ENCODE data around the gene HES2. TPM values are rescaled to one million over a fixed set of nuclear protein-coding genes. Genes with fewer than 3 reads are reported as not detected.
"Not testable (repeated sequence)": the region's sequence is repeated elsewhere in the genome, so short reads cannot be mapped to it uniquely, and the experiment has no call there.

Gene HES2
- 18.8 and 38.6 TPM in 2 replicates for total RNA-seq

DNA sequence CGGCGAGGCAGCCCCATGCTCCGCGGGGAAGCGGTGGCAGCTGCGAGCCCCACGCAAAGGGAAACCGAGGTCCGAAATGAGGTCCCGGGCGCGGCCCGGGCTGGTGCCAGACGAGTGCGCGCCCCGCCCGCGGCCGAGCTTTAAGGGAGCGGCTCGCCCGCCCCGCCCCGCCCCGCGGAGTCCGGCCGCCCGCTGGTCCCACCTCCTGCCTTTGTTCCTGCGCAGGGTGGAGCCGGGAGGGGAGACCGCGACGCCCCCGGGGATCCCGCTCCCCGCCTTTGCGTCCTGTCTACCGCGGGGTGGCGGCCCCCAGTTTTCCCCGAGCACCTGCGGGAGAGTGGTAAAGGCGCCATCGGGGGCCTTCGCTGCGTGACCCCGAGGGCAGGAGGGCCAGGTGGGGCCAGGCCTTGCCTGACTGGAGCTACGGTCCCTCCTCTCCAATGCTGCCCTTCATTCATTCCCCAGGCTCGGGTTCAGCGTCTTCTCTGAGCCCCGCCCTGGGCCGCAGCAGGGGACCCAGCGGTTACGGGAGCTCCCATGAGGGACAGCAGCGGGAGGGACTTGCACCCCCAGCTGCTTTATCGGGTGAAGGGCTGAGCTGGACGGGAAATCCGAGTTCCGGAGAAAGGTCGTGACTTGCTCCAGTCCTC is at the start of gene HES2:
TSS of gene HES2 (minus strand) at position 116 of the 650 bp plus-strand sequence. CDS start at position 17, 99 bp downstream.
- DNase-seq (ENCODE audit: low read depth, low spot score): no peak

DNA sequence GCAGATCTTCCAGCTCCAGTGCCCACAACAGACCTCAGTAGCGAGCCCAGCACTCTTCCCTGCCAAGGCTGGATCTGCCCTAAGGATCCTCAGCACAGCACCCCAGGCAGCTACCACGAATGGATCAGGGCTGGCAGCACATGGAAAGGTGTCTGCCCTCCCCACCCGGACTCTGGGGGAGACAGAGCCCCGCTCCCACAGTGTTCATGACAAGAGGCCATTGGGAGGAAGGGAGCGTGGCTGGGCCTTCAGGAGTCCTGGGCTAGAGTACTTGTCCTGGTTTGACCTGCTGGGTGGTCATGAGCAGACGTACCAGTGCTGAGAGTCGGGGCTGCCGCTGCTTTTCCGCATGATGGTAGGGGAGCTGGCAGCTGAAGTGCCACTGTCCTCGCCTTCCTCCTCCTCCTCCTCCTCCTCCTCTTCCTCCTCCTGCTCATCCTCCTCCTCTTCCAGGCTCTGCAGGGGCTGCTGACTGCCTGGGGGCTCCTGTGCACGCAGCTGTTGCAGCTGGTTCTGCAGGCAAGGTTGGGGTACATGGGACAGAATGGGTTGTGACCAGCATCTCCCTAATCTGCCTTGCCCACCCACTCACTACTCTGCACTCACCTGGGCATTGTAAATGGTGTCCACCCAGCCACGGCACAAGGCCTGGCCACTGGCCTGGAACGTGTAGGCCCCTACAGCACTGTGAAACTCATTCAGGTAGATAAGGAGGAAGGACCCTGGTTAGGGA is 49.2 kb upstream of the HES2 start:
- no peak for DNase-seq (ENCODE audit: low read depth, low spot score)

GRCh38 chr1:6467744-6468688 is 48.3 kb upstream of the HES2 start:
- no peak for DNase-seq (ENCODE audit: low read depth, low spot score)

DNA sequence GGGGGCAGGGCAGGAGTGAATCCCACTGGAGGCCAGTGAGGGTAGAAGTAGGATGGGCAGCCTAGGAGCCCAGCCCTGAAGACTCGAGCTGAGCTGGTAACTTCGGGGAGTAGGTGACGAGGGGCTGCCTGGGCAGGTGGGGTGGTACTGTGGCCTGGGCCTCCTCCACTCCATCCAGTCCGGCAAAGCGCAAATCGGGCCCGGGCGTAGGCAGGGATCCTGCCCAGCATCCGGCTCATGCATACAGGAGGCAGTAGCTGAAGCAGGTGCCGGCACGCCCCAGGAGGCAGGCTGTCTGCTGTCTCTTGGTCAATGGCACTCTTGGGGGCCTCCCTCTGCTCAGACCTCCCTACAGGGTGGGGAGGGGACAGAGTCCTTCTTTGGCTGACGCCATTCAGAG is 47.5 kb upstream of the HES2 start:
- no peak for DNase-seq (ENCODE audit: low read depth, low spot score)

- DNase-seq (ENCODE audit: low read depth, low spot score): no peak
Measured at GRCh38 chr1:6466751-6467150, 47.0 kb upstream of the HES2 start.

DNA sequence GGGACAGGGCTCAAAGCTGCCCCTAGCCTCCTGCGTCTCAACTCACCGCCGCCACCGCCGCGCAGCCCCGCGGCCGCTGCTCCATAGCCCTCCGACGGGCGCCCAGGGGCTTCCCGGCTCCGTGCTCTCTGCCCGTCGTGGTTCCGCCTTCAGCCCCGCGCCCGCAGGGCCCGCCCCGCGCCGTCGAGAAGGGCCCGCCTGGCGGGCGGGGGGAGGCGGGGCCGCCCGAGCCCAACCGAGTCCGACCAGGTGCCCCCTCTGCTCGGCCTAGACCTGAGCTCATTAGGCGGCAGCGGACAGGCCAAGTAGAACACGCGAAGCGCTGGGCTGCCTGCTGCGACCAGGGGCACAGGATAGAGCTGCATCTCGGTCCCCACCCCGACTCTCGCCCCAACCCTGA is 46.3 kb upstream of the HES2 start, which contains the start of gene TNFRSF25:
TSS of gene TNFRSF25 (minus strand) at position 151 of the 400 bp plus-strand sequence. CDS start at position 85, 66 bp downstream.
- DNase-seq (ENCODE audit: low read depth, low spot score): no peak

DNA sequence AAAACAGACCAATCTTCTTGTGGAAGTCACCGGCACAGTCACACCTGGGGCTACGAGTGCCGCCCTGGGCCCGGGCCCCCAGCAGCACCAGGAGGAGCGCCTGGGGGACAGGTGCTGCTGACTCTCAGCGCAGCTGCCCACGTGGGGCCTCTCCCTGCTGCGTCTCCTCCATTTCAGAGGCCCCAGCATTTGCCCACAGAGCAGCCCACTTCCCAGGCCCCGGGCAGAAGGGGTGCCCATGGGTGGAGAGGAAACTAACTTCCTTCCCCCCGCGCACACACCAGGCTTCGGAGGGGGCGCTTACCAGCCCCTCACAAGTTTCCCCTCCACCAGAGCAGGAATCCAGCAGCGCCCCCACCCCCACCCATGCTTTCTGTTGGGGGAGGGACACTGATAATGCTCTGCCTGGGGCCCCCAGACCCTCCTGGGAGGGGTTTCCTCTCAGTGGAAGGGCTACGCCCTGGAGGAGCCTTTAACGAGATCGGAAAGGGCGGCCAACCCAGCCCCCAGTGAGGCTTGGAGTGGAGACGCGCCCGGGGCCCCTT is 45.8 kb upstream of the HES2 start:
- no peak for DNase-seq (ENCODE audit: low read depth, low spot score)

GRCh38 chr1:6464915-6465314 is 45.2 kb upstream of the HES2 start:
- DNase-seq (ENCODE audit: low read depth, low spot score): no peak

DNA sequence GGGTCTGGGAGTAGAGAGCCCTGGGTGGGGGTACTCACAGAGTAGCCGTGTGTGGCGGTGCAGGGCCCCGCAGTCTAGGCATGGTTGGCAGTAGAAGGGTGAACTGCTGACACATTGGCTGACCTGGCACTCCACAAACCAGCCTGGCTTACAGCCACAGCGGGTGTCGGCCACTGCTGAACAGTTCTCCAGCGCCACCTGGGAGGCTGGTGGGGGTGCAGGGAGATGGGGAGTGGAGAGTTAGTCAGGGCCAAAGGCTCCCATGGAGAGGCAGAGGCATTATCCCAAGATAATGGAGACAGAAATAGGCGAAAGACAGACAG is 44.8 kb upstream of the HES2 start:
- DNase-seq (ENCODE audit: low read depth, low spot score): no peak

DNA sequence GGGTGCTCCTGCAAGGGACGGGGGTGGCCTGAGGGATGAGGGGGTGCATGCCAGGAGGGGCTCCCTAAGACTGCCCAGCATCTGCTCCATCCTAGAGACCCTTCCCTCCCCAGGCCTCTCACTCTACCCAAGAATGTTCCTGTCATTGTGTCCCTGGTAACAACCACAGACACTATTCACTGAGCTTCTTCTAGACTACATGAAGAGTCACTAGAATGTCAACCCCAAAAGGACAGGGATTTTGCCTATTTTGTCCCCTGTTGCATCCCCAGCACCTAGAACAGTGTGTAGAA is 43.3 kb upstream of the HES2 start:
- no peak for DNase-seq (ENCODE audit: low read depth, low spot score)

GRCh38 chr1:6462412-6463119 is 42.8 kb upstream of the HES2 start:
- DNase-seq (ENCODE audit: low read depth, low spot score): no peak

DNA sequence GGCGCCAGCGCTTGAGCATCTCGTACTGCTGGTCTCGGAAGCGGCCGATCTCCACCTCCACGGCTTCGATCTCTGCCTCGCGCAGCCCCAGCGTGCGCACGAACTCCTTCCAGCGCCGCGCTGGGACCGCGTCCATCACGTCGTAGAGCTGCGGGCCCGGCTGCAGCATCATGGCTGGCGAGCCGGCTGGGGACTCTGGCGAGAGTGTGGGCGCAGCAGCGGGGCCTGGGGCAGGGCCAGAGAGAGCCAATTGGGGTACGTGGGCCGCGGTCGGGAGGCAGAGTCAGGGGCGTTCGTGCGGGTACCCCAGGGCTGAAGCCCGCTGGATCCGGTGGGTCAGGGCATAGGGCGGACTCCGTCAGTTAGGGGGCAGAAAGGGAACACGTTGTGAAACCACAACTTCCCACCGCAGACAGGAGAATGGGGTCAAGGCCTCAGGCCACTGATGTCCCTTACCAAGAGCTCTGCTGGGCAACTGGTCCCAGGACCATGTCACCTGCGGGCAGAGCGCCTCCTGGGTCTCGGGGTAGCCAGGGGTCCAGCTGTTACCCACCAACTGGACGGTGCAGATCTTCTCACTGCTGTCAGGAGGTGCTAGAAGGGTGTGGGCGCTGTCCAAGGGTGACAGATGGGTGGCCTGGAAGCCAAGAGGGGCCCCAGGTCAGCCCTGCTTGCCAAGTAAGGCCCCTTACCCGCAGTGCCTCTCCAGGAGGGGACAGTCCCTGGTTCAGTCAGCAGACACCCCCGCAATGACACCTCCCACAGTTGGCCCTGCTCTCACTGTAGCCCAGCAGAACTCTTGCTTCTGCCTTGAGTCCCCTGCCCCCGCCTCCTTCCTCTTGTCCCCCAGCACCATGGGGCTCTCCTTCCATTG is 42.1 kb upstream of the HES2 start:
- no peak for DNase-seq (ENCODE audit: low read depth, low spot score)

DNA sequence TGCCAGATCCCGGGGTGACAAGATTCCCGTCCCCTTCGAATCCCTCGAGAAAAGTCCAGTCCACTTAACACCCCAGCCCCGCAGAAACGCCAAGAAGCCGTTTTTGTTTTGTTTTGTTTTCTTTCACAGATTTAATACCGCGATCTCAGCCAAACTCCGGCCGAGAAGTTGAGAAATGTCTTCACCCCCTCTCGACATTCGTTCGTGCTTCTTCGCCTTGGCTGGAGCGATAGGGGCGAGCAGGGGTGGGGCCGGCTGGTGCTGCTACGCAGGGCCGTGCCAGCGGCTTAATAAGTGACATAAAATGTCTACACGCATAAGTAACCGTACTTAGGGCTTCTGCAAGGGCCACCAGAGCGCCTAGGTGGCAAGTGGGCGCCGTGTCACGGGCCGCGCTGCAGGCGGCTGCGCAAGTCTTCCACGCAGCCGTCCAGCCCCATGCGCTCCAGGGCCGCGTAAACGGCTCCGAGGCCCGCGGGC is 41.4 kb upstream of the HES2 start:
- DNase-seq (ENCODE audit: low read depth, low spot score): no peak

DNA sequence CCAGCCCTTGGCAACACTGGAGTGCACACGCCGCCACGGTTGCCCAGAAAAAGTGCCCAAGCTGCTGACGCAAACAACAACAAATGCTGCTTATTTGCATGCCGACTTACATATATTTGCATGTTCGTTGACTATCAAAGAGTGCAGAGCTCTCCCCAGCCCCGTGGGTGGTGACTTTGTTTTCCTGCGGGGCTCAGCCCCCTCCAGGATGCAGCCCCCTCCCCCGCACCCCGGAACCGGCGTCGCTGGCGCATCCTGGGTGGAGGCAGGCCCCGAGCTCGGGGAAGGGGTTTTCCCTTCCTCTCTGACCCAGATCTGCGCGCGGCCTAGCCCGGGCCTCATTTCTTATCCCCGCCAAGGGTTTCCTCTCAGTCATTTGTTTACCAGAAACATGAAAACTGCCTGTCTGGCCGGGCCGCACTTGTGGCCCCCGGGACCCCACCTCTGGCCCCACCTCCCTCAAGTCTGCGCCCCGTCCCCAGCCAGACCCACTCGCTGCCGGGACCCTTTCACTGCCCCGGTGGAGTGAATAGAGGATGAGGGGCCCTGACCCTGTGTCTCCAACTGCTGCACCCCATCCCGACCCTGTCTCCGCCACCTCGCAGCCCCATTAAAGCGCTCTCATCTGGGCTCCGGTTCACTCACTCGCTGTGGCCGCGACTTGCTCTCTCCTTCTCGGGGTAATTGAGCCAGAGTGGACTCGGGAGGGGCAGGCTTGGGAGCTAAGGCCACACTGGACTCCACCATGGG is 40.8 kb upstream of the HES2 start:
- no peak for DNase-seq (ENCODE audit: low read depth, low spot score)

DNA sequence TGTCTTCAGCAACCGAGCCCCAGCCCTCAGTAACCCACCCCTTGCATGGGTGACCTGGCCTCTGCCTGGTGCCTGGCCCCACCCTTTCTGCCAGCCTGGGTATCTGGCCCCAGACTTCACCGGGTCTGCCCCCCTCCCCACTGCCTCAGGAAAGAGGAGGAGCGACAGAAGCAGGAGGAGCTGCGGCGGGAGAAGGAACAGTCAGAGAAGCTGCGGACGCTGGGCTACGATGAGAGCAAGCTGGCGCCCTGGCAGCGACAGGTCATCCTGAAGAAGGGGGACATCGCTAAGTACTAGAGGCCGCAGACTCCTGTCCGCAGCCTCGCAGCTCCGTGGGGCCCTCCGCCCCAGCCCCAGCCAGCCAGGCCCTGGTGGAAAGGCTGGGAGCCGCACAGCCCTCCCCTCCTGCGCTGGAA is 40.1 kb upstream of the HES2 start:
- no peak for DNase-seq (ENCODE audit: low read depth, low spot score)

DNA sequence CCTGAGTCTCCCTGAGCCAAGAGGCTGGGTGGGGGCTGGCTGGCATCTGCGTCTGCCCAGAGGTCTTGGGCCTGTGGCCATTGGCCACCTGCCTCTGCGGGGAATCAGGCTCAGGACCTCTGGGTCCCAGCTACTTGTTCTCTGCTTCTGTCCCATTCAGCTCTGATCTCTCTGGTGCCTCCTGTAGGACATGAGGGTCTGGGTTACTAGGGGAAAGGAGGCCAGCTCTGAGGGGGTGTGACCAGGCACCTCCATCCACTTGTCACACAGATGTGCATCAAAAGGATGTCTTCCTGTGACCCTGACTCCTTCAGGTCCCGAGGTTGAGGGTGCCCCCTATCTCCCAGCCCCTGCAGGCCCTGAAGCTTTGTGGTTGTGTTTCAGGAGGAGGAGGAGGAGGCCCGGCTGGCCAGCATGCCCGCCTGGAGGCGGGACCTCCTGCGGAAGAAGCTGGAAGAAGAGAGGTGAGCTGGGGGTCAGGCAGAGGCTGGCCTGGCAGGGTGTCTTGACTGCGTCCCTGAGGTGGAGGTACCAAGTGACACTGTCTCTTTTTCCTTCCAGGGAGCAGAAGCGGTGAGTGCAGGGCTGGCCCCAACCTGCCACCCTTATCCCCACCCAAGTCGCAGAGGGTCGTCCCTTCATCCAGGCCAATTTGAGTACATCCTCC is 37.2 kb upstream of the HES2 start:
- DNase-seq (ENCODE audit: low read depth, low spot score): no peak

- DNase-seq (ENCODE audit: low read depth, low spot score): not testable (repeated sequence)
Measured at GRCh38 chr1:6455752-6456520, 36.2 kb upstream of the HES2 start.
